HPDE6-E6E7 (cell line): ENCODE data around the gene HDHD5.

Experiments used
- DNase-seq: peaks from one replicate; pipeline ENCODE4 v3.0.0; 2011; ENCODE audit warnings: missing footprints; ENCODE audit errors: extremely low spot score

The HDHD5 gene

GRCh38 chr22:17158568-17159503 lies at the start of gene HDHD5:
Gene HDHD5, minus strand, starts transcription at chr22:17159277. Its CDS starts 26 bp downstream, at chr22:17159251.
- DNase-seq: peak; percentile 83

- DNase-seq: no peak
Observed at GRCh38 chr22:17205432-17205831, 46.4 kb upstream of the HDHD5 start.

GRCh38 chr22:17201285-17201945 lies 42.3 kb upstream of the HDHD5 start:
- DNase-seq: no peak

GRCh38 chr22:17199003-17199731 lies 40.1 kb upstream of the HDHD5 start:
- DNase-seq: no peak

GRCh38 chr22:17198170-17199002 lies 39.3 kb upstream of the HDHD5 start:
- no peak for DNase-seq

GRCh38 chr22:17194213-17194612 lies 35.1 kb upstream of the HDHD5 start:
- DNase-seq: no peak

- DNase-seq: no peak
Observed at GRCh38 chr22:17192186-17192585, 33.1 kb upstream of the HDHD5 start.

GRCh38 chr22:17191163-17191784 lies 32.2 kb upstream of the HDHD5 start:
- no peak for DNase-seq

GRCh38 chr22:17190702-17191101 lies 31.6 kb upstream of the HDHD5 start:
- no peak for DNase-seq

GRCh38 chr22:17176715-17177114 lies 17.6 kb upstream of the HDHD5 start:
- no peak for DNase-seq

- no peak for DNase-seq
Observed at GRCh38 chr22:17172029-17172833, 13.2 kb upstream of the HDHD5 start.

- DNase-seq: peak; percentile 92
Observed at GRCh38 chr22:17171153-17172028, 12.3 kb upstream of the HDHD5 start.

- no peak for DNase-seq
Observed at GRCh38 chr22:17167486-17167885, 8.4 kb upstream of the HDHD5 start.

- DNase-seq: no peak
Observed at GRCh38 chr22:17164392-17165024, 5.4 kb upstream of the HDHD5 start.

- no peak for DNase-seq
Observed at GRCh38 chr22:17162731-17163130, 3.7 kb upstream of the HDHD5 start.

- DNase-seq: no peak
Observed at GRCh38 chr22:17161991-17162390, 2.9 kb upstream of the HDHD5 start.

GRCh38 chr22:17159504-17159951 lies 451 bp upstream of the HDHD5 start:
- DNase-seq: peak; percentile 21

GRCh38 chr22:17158176-17158567 lies 905 bp downstream of the HDHD5 start:
- no peak for DNase-seq
